Stimulated activated CD4-positive, alpha-beta T cell treated with anti-CD3 and anti-CD28 coated beads, TNF-alpha, amount 100 ng/mL, for 48 hours (primary cell): Measurements from ENCODE around the gene RIIAD1.
"Not testable (repeated sequence)": the region's sequence is repeated elsewhere in the genome, so short reads cannot be mapped to it uniquely, and the experiment has no call there.

Experiments
- DNase-seq, 3 donors: peaks; one replicate each; pipeline ENCODE4 v3.0.0-alpha.2; 2020; ENCODE audit warnings: low read depth in 3 of 3

The RIIAD1 gene

GRCh38 chr1:151733995-151734394 lies 12.7 kb downstream of the RIIAD1 start:
- DNase-seq, result not testable (repeated sequence)

- no peak for DNase-seq
Measured at GRCh38 chr1:151737026-151737425, 15.7 kb downstream of the RIIAD1 start.

GRCh38 chr1:151737479-151737878 lies 16.2 kb downstream of the RIIAD1 start:
- no peak for DNase-seq

GRCh38 chr1:151739590-151740355 lies 18.5 kb downstream of the RIIAD1 start:
- DNase-seq, result no peak

- DNase-seq, result no peak
Measured at GRCh38 chr1:151741516-151741915, 20.2 kb downstream of the RIIAD1 start.

GRCh38 chr1:151756291-151756690 lies 35.0 kb downstream of the RIIAD1 start:
- no peak for DNase-seq

- DNase-seq, result no peak
Measured at GRCh38 chr1:151759241-151759640, 37.9 kb downstream of the RIIAD1 start.

- DNase-seq, result no peak
Measured at GRCh38 chr1:151760597-151761385, 39.5 kb downstream of the RIIAD1 start.

GRCh38 chr1:151762941-151763921 lies 41.9 kb downstream of the RIIAD1 start, which contains the start of gene MRPL9:
Gene MRPL9 (minus strand): TSS chr1:151763496. CDS start chr1:151763479, 17 bp downstream.
- peak; percentile 68 to 80 (median 79) for DNase-seq

GRCh38 chr1:151763990-151764389 lies 42.7 kb downstream of the RIIAD1 start:
- DNase-seq, result no peak

- not testable (repeated sequence) for DNase-seq
Measured at GRCh38 chr1:151768351-151769066, 47.2 kb downstream of the RIIAD1 start.

- not testable (repeated sequence) for DNase-seq
Measured at GRCh38 chr1:151769270-151769669, 47.9 kb downstream of the RIIAD1 start.

GRCh38 chr1:151773702-151774101 lies 52.4 kb downstream of the RIIAD1 start:
- DNase-seq, result no peak

GRCh38 chr1:151774256-151774922 lies 53.1 kb downstream of the RIIAD1 start:
- DNase-seq, result no peak

GRCh38 chr1:151775894-151776664 lies 54.8 kb downstream of the RIIAD1 start:
- DNase-seq, result no peak

- no peak for DNase-seq
Measured at GRCh38 chr1:151776665-151777062, 55.3 kb downstream of the RIIAD1 start.

- DNase-seq, result no peak
Measured at GRCh38 chr1:151777317-151777716, 56.0 kb downstream of the RIIAD1 start.
